Endodermal cell (in vitro differentiated cells): ENCODE results near the gene SAMD8. TPM values are rescaled to one million over a fixed set of nuclear protein-coding genes. Genes with fewer than 3 reads are reported as not detected.

Experiments used
- DNase-seq: peaks from one replicate; pipeline ENCODE4 v3.0.0-alpha.2; 2017
- H3K27ac ChIP-seq: 2 replicates; pipeline ENCODE4 v1.5.1; 2013; ENCODE audit warnings: mild to moderate bottlenecking, low read depth, low read length, moderate library complexity
- H3K27me3 ChIP-seq: 2 replicates; pipeline ENCODE4 v1.6.1; 2013; ENCODE audit warnings: mild to moderate bottlenecking, low read length, moderate library complexity; ENCODE audit not compliant: insufficient read depth, control insufficient read depth, poor library complexity, severe bottlenecking
- H3K36me3 ChIP-seq: 2 replicates; pipeline ENCODE4 v1.7.0; 2013; ENCODE audit warnings: mild to moderate bottlenecking, low read length, moderate library complexity; ENCODE audit not compliant: control insufficient read depth, insufficient read depth
- H3K4me1 ChIP-seq: one replicate; pipeline ENCODE4 v1.7.0; 2013; ENCODE audit warnings: low read length; ENCODE audit not compliant: control insufficient read depth, insufficient read depth
- H3K4me3 ChIP-seq: 2 replicates; pipeline ENCODE4 v1.5.1; 2013; ENCODE audit warnings: mild to moderate bottlenecking, low read length, moderate library complexity
- H3K9ac ChIP-seq: 2 replicates; pipeline ENCODE4 v1.6.1; 2013; ENCODE audit warnings: mild to moderate bottlenecking, low read length, moderate library complexity; ENCODE audit not compliant: poor library complexity, severe bottlenecking; ENCODE audit errors: extremely low read depth
- H3K9me3 ChIP-seq: 2 replicates; pipeline ENCODE4 v1.6.1; 2013; ENCODE audit warnings: mild to moderate bottlenecking, low read length, moderate library complexity; ENCODE audit not compliant: control insufficient read depth
- H3K27ac Mint-ChIP-seq: 2 replicates; pipeline ENCODE4 v1.8.0; 2020; ENCODE audit warnings: mixed read lengths
- H3K27me3 Mint-ChIP-seq: 2 replicates; pipeline ENCODE4 v1.8.0; 2021; ENCODE audit warnings: mild to moderate bottlenecking, mixed read lengths; ENCODE audit not compliant: insufficient read depth
- H3K36me3 Mint-ChIP-seq: 2 replicates; pipeline ENCODE4 v1.8.0; 2020; ENCODE audit warnings: low read depth, mixed read lengths
- H3K4me1 Mint-ChIP-seq: 2 replicates; pipeline ENCODE4 v1.8.0; 2020; ENCODE audit warnings: mixed read lengths
- H3K4me3 Mint-ChIP-seq: 2 replicates; pipeline ENCODE4 v1.8.0; 2020; ENCODE audit warnings: mild to moderate bottlenecking, moderate library complexity, mixed read lengths
- H3K9me3 Mint-ChIP-seq: 2 replicates; pipeline ENCODE4 v1.8.0; 2020; ENCODE audit warnings: mild to moderate bottlenecking, mixed read lengths
- CTCF ChIP-seq: fragments of 200-600 bp; sonication (generic); conservative IDR thresholded peaks from 2 replicates; pipeline ENCODE4 v1.5.0; 2021; ENCODE audit warnings: antibody characterized with exemption, mild to moderate bottlenecking
- WGBS, 2 experiments: methylation state at CpG; one replicate each; pipeline versions ENCODE4 v1.1.5 to v1.1.7; 2013; ENCODE audit warnings: missing lambda C conversion rate in 2 of 2, mixed read lengths in 1 of 2; ENCODE audit not compliant: insufficient coverage in 1 of 2, insufficient read length in 1 of 2; 5-methylcytosine and 5-hydroxymethylcytosine counted together
- total RNA-seq, 2 donors: library from RNA; stranded (reverse); fragmentation: NEBNext Ultra II Directional in 1 of 2; extraction: Animal tissue kit (Norgen Biotek cat#: 25700) in 1 of 2; gene quantifications; 2 replicates in 1 of 2; 3 replicates in 1 of 2; pipeline ENCODE4 v1.2.1, GENCODE V29; 2021

Gene SAMD8
- total RNA-seq, 2 donors from 2014 or later = 25.9 to 31.7 TPM

- peaks cover 49% of the 10 kb centered on the region for H3K4me1 Mint-ChIP-seq
- H3K27me3 ChIP-seq = no peaks in the 10 kb centered on the region
Observed at GRCh38 chr10:75081379-75081778, 30.1 kb upstream of the SAMD8 start.

DNA sequence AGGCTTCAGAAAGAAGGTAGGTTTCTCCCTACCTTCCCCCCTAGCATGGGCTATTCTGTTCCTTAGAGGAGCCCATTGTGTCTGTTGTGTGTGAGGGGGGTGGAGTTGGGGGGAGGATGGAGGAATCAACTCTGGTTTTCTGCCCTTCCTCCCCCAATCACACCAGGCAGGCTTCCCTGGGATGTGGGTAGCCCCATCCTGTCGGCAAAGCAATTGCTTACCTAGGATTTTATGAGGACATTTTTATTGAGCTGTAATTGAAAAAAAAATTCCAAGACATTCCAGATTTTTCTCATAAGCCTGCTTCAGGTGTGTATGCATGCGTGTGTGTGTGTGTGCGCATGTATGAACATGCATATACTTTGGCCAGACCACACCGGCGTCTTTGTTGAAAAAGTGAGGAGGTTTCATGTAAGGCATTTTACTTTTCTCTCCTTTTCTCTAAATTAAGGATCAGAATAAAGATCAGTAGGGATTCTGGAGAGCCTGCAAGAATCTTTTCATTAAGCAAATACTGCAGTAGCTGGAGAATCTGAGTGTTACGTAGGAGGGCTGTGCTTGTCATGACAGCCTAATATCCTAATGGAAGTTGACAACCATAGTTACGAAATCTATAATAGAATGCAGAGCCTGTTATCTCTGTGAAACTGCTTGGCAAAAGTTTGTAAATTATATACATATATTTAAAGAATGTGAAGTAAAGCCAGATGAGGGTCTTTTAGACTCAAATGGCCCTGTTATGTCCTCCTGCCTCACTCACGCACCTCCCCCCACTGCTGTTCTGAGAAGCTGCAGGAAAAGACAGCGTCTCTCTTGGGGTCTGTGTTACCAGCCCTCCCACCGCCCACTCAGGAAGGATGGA is 27.3 kb upstream of the SAMD8 start:
- H3K4me1 Mint-ChIP-seq = peaks cover 61% of the 10 kb centered on the region
- H3K27me3 Mint-ChIP-seq = peaks cover 35% of the 10 kb centered on the region
- no peak for DNase-seq
- Histone ChIP-seq H3K27ac (no peak overlapping the region), H3K9me3 (peaks cover 9% of the 10 kb centered on the region), H3K4me1 (peaks cover 45% of the 10 kb centered on the region), H3K36me3 (no peaks in the 10 kb centered on the region), H3K9ac (no peak overlapping the region), H3K27me3 (no peaks in the 10 kb centered on the region), H3K4me3 (no peak overlapping the region)
- peaks cover 7% of the 10 kb centered on the region for H3K36me3 Mint-ChIP-seq
- WGBS, 2 experiments = 69 to 80% methylated on average over 4 to 10 of the region's 10 CpGs
- H3K4me3 Mint-ChIP-seq = no peak overlapping the region
- TF ChIP-seq CTCF = no peak
- H3K9me3 Mint-ChIP-seq = peaks cover 18% of the 10 kb centered on the region
- H3K27ac Mint-ChIP-seq = no peak overlapping the region

More at GRCh38 chr10:75081379-75081778, 30.1 kb upstream of the SAMD8 start:
- H3K9me3 ChIP-seq = peaks cover 9% of the 10 kb centered on the region
- Mint-ChIP-seq H3K4me3 (no peak overlapping the region), H3K9me3 (peaks cover 18% of the 10 kb centered on the region), H3K27me3 (peaks cover 45% of the 10 kb centered on the region), H3K36me3 (peaks cover 7% of the 10 kb centered on the region), H3K27ac (no peak overlapping the region)
- no peak for DNase-seq
- H3K36me3 ChIP-seq = no peaks in the 10 kb centered on the region
- H3K4me1 ChIP-seq = peaks cover 38% of the 10 kb centered on the region
- no peak overlapping the region for H3K4me3 ChIP-seq
- no peak overlapping the region for H3K9ac ChIP-seq
- no peak for TF ChIP-seq CTCF
- 87% methylated on average over 5 of the region's 5 CpGs for WGBS, 2 experiments
- H3K27ac ChIP-seq = no peak overlapping the region

DNA sequence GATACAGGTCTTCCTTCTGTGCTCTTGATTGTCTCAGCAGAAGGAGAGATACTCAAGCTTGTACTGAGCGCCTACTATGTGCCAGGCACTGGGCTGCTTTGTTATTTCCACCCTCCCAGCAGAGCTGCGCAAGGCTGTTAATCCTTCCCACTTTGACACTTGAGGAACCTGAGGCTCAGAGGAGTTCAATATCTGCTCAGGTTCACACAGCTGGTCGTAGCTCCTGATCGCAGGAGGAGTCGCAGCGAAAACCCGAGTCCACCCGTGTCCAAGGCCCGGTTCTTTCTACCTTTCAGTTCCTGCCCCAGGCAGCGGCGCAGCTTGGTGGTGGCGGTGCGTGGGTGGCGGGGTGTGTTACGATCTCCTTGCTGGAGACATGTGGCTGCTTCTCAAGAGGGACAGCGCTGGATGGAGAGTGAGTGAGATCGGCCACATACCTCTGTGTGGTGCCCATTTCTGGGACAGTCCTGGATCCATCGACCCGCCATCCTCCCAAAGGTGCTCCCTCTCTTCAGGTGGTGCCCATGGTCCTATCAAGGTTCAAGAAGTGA is 26.5 kb upstream of the SAMD8 start:
- H3K4me3 ChIP-seq = no peak overlapping the region
- H3K27ac ChIP-seq = no peak overlapping the region
- peaks cover 40% of the 10 kb centered on the region for H3K4me1 ChIP-seq
- H3K9me3 ChIP-seq = peaks cover 9% of the 10 kb centered on the region
- TF ChIP-seq CTCF = no peak
- peaks cover 54% of the 10 kb centered on the region for H3K4me1 Mint-ChIP-seq
- H3K9ac ChIP-seq = no peak overlapping the region
- peaks cover 37% of the 10 kb centered on the region for H3K27me3 Mint-ChIP-seq
- peaks cover 7% of the 10 kb centered on the region for H3K36me3 Mint-ChIP-seq
- H3K27me3 ChIP-seq = no peaks in the 10 kb centered on the region
- no peak overlapping the region for H3K27ac Mint-ChIP-seq
- H3K36me3 ChIP-seq = no peaks in the 10 kb centered on the region
- no peak overlapping the region for H3K4me3 Mint-ChIP-seq
- H3K9me3 Mint-ChIP-seq = peaks cover 18% of the 10 kb centered on the region
- DNase-seq = no peak
- 91 to 95% methylated on average over 14 to 19 of the region's 19 CpGs for WGBS, 2 experiments
